ENCODE results near the gene MAN1C1.

DNA sequence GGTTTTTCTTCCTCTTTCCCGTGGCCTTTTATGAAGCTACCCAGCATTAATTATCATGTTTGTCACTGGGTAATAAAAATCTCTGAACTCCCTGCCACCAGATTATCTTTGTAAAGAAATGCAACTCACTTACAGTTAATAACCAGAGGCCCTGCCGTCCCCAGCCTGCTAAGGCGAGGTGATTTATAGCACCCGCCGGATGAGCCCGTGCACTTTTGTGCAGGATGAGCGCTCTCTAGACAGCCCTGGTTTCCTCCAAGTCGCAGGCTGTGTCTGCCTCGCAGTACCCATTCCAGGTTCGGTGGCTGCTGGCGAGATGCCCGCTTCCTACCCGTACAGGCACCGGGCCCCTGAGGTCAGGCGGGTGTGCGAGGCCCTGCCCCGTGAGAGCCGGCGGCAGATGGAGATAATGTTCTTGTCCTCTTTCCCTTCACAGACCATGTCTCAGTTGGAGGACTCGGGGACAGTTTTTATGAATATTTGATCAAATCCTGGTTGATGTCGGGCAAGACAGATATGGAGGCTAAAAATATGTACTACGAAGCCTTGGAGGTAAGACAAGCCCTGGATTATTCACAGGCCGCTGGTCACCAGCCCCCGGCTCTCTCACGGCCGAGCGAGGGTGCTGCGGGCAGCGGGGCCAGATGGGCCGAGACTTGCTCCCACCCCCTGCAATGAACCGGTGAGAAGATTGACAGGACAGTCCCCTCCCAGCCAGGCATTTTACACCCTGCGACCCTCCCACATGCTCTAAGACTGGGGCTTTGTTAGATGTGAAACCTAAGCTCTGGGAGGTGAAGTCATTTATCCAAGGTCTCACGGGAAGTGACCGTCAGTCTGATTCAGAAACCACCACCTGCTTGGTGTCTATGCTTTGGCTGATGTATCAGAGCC, 154.9 kb downstream of the MAN1C1 start:
- TF ChIP-seq POLR2A (IDR thresholded peaks at IDR 0.05): no peak
- TF ChIP-seq, protein P1, sequence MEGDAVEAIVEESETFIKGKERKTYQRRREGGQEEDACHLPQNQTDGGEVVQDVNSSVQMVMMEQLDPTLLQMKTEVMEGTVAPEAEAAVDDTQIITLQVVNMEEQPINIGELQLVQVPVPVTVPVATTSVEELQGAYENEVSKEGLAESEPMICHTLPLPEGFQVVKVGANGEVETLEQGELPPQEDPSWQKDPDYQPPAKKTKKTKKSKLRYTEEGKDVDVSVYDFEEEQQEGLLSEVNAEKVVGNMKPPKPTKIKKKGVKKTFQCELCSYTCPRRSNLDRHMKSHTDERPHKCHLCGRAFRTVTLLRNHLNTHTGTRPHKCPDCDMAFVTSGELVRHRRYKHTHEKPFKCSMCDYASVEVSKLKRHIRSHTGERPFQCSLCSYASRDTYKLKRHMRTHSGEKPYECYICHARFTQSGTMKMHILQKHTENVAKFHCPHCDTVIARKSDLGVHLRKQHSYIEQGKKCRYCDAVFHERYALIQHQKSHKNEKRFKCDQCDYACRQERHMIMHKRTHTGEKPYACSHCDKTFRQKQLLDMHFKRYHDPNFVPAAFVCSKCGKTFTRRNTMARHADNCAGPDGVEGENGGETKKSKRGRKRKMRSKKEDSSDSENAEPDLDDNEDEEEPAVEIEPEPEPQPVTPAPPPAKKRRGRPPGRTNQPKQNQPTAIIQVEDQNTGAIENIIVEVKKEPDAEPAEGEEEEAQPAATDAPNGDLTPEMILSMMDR (IDR thresholded peaks at IDR 0.05): no peak
